Erythroblast (primary cell): ENCODE results near the gene PITPNC1.

Source experiments
- GATA1 ChIP-seq: IDR thresholded peaks from 2 replicates; pipeline ENCODE4 v1.6.1; 2011; ENCODE audit warnings: low read depth, mild to moderate bottlenecking, control low read depth, low read length, moderate library complexity
- POLR2A ChIP-seq: IDR thresholded peaks from 2 replicates; pipeline ENCODE4 v1.6.1; 2011; ENCODE audit warnings: mild to moderate bottlenecking, low read length

DNA sequence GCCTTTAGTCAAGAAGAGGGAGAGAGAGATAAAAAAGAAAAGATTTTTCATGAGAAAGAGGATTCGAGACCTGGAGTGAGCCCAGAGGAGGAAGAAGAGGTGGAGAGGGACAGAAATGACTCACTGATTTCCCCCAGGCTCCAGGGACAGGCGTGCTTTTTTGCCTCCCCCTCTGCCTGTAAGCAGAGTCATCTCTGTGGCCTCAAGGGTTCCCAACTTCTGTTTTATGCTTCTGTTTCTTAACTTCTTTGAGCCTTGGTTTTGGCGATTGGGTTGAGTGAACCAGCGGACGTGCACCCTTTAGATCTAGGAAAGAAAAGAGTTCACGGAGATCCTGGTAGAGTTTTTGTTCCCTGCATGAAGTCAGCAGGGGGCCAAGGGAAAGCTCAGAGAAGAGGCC is 192.8 kb downstream of the PITPNC1 start:
- no peak for TF ChIP-seq POLR2A
- no peak for TF ChIP-seq GATA1
